Measurements from ENCODE around the gene PNPLA8.
A peak's percentile ranks its signal among the peaks of the same experiment; 100 is the strongest.
"Not testable (repeated sequence)": the region's sequence is repeated elsewhere in the genome, so short reads cannot be mapped to it uniquely, and the experiment has no call there.

PNPLA8 gene

GRCh38 chr7:108467391-108467790 lies 58.5 kb downstream of the PNPLA8 start:
- no peak for DNase-seq (ENCODE audit: low spot score)

- not testable (repeated sequence) for DNase-seq (ENCODE audit: low spot score)
Measured at GRCh38 chr7:108466322-108466721, 59.6 kb downstream of the PNPLA8 start.

GRCh38 chr7:108464743-108465142 lies 61.2 kb downstream of the PNPLA8 start:
- DNase-seq (ENCODE audit: low spot score), result no peak

GRCh38 chr7:108463613-108464012 lies 62.3 kb downstream of the PNPLA8 start:
- no peak for DNase-seq (ENCODE audit: low spot score)

- no peak for DNase-seq (ENCODE audit: low spot score)
Measured at GRCh38 chr7:108461840-108462239, 64.1 kb downstream of the PNPLA8 start.

- DNase-seq (ENCODE audit: low spot score), result no peak
Measured at GRCh38 chr7:108460964-108461363, 65.0 kb downstream of the PNPLA8 start.

- peak; percentile 66 for DNase-seq (ENCODE audit: low spot score)
Measured at GRCh38 chr7:108459922-108460551, 65.9 kb downstream of the PNPLA8 start.

- DNase-seq (ENCODE audit: low spot score), result no peak
Measured at GRCh38 chr7:108457871-108458270, 68.1 kb downstream of the PNPLA8 start.

- no peak for DNase-seq (ENCODE audit: low spot score)
Measured at GRCh38 chr7:108456845-108457540, 68.9 kb downstream of the PNPLA8 start.

GRCh38 chr7:108455998-108456677 lies 69.8 kb downstream of the PNPLA8 start, which contains the start of gene NRCAM:
Gene NRCAM (minus strand): TSS chr7:108456436. CDS start chr7:108240064, 216,372 bp downstream.
- DNase-seq (ENCODE audit: low spot score), result no peak

GRCh38 chr7:108455551-108455997 lies 70.4 kb downstream of the PNPLA8 start:
- no peak for DNase-seq (ENCODE audit: low spot score)

GRCh38 chr7:108454674-108455550 lies 71.0 kb downstream of the PNPLA8 start:
- DNase-seq (ENCODE audit: low spot score), result no peak

GRCh38 chr7:108454317-108454673 lies 71.6 kb downstream of the PNPLA8 start:
- DNase-seq (ENCODE audit: low spot score), result no peak

GRCh38 chr7:108453320-108453719 lies 72.6 kb downstream of the PNPLA8 start:
- DNase-seq (ENCODE audit: low spot score), result no peak

GRCh38 chr7:108452707-108453106 lies 73.2 kb downstream of the PNPLA8 start:
- peak; percentile 62 for DNase-seq (ENCODE audit: low spot score)

- no peak for DNase-seq (ENCODE audit: low spot score)
Measured at GRCh38 chr7:108451296-108451848, 74.6 kb downstream of the PNPLA8 start.

GRCh38 chr7:108450160-108450559 lies 75.8 kb downstream of the PNPLA8 start:
- no peak for DNase-seq (ENCODE audit: low spot score)

- no peak for DNase-seq (ENCODE audit: low spot score)
Measured at GRCh38 chr7:108449521-108449920, 76.4 kb downstream of the PNPLA8 start.

- DNase-seq (ENCODE audit: low spot score), result no peak
Measured at GRCh38 chr7:108448584-108449505, 77.1 kb downstream of the PNPLA8 start.

GRCh38 chr7:108442039-108442568 lies 83.8 kb downstream of the PNPLA8 start:
- DNase-seq (ENCODE audit: low spot score), result peak; percentile 62

Data from RKO (cell line).